DOHH2 (cell line): Measurements from ENCODE around the gene GGA1.

Experiments
- H3F3A ChIP-seq: fragments of 200-600 bp; sonication (generic), shearing (Covaris generic); 2 replicates; pipeline ENCODE4 v1.6.0; 2016; ENCODE audit warnings: antibody characterized with exemption, mild to moderate bottlenecking; ENCODE audit not compliant: control insufficient read depth, insufficient read depth
- H3K27ac ChIP-seq: fragments of 200-600 bp; sonication (generic); 2 replicates; pipeline ENCODE4 v1.5.1; 2014; ENCODE audit warnings: low read depth, mild to moderate bottlenecking, low read length, moderate library complexity
- H3K27me3 ChIP-seq: fragments of 200-600 bp; sonication (generic); 2 replicates; pipeline ENCODE4 v1.6.1; 2014; ENCODE audit warnings: mild to moderate bottlenecking, low read length, mixed read lengths; ENCODE audit not compliant: control insufficient read depth
- H3K36me3 ChIP-seq: fragments of 200-600 bp; sonication (generic); 2 replicates; pipeline ENCODE4 v1.6.1; 2014; ENCODE audit warnings: mild to moderate bottlenecking, low read length, moderate library complexity, mixed read lengths; ENCODE audit not compliant: control insufficient read depth
- H3K4me1 ChIP-seq: fragments of 200-600 bp; sonication (generic); 2 replicates; pipeline ENCODE4 v1.6.1; 2014; ENCODE audit warnings: mild to moderate bottlenecking, low read length, mixed read lengths; ENCODE audit not compliant: control insufficient read depth
- H3K4me2 ChIP-seq: fragments of 200-600 bp; sonication (generic); 2 replicates; pipeline ENCODE4 v1.6.0; 2014; ENCODE audit warnings: mild to moderate bottlenecking, low read length, moderate library complexity
- H3K4me3 ChIP-seq: fragments of 200-600 bp; sonication (generic); 2 replicates; pipeline ENCODE4 v1.5.1; 2014; ENCODE audit warnings: mild to moderate bottlenecking, low read length, mixed read lengths
- H3K79me2 ChIP-seq: fragments of 200-600 bp; sonication (generic); 2 replicates; pipeline ENCODE4 v1.6.1; 2014; ENCODE audit warnings: mild to moderate bottlenecking, low read length, mixed read lengths; ENCODE audit not compliant: control insufficient read depth
- H3K9me2 ChIP-seq: fragments of 200-600 bp; sonication (generic); replicated peaks from 2 replicates; pipeline ENCODE4 v1.6.1; 2014; ENCODE audit warnings: mild to moderate bottlenecking, low read length, mixed read lengths; ENCODE audit not compliant: control insufficient read depth
- H3K9me3 ChIP-seq: fragments of 200-600 bp; sonication (generic); 2 replicates; pipeline ENCODE4 v1.6.1; 2014; ENCODE audit warnings: antibody characterized with exemption, low read length, mixed read lengths; ENCODE audit not compliant: control insufficient read depth, insufficient read depth
- H4K20me1 ChIP-seq: fragments of 200-600 bp; sonication (generic); 2 replicates; pipeline ENCODE4 v1.6.0; 2014; ENCODE audit warnings: low read depth, mild to moderate bottlenecking, antibody characterized with exemption, low read length, moderate library complexity; ENCODE audit not compliant: control insufficient read depth, insufficient read depth
- CTCF ChIP-seq: fragments of 200-600 bp; sonication (generic); IDR thresholded peaks from one replicate; pipeline ENCODE4 v1.5.1; 2014; ENCODE audit warnings: antibody characterized with exemption, mild to moderate bottlenecking, low read depth, low read length; ENCODE audit not compliant: poor library complexity, severe bottlenecking
- EZH2phosphoT487 ChIP-seq: fragments of 200-600 bp; sonication (generic); IDR thresholded peaks from 2 replicates; pipeline ENCODE4 v1.6.1; 2017; ENCODE audit warnings: borderline replicate concordance, mild to moderate bottlenecking, antibody characterized with exemption, low read length, moderate library complexity, mixed read lengths

GGA1 gene

GRCh38 chr22:37661160-37661924, 52.7 kb downstream of the GGA1 start:
- peaks cover 9% of the 10 kb centered on the region for H3F3A ChIP-seq
- peak overlapping the region; percentile 90 for H3K4me3 ChIP-seq
- H3K9me2 ChIP-seq = no peaks in the 10 kb centered on the region
- TF ChIP-seq CTCF (peak; percentile 65), EZH2phosphoT487 (no peak)
- peaks cover 40% of the 10 kb centered on the region for H3K4me1 ChIP-seq
- H3K36me3 ChIP-seq = peaks cover 56% of the 10 kb centered on the region
- peak overlapping the region; percentile 81 for H3K4me2 ChIP-seq
- H3K79me2 ChIP-seq = peaks cover 81% of the 10 kb centered on the region
- H3K27me3 ChIP-seq = no peaks in the 10 kb centered on the region
- H3K27ac ChIP-seq = peak overlapping the region; percentile 55
- peaks cover 39% of the 10 kb centered on the region for H4K20me1 ChIP-seq
- no peaks in the 10 kb centered on the region for H3K9me3 ChIP-seq

- Histone ChIP-seq H3K27ac (peak overlapping the region; percentile 55), H3K4me2 (peak overlapping the region; percentile 81; the same call in 1 of the 2 replicates), H3K4me3 (0 out of 2 replicates have a peak overlapping the region, but pooled peaks have one; percentile 16), H3K27me3 (no peaks in the 10 kb centered on the region), H3K79me2 (peaks cover 87% of the 10 kb centered on the region), H3K9me3 (no peaks in the 10 kb centered on the region), H3F3A (peaks cover 9% of the 10 kb centered on the region), H4K20me1 (peaks cover 39% of the 10 kb centered on the region), H3K36me3 (peaks cover 62% of the 10 kb centered on the region), H3K9me2 (no peaks in the 10 kb centered on the region), H3K4me1 (peaks cover 40% of the 10 kb centered on the region)
- TF ChIP-seq EZH2phosphoT487 = no peak
- no peak for TF ChIP-seq CTCF
Observed at GRCh38 chr22:37662039-37662438, 53.4 kb downstream of the GGA1 start.

- no peak overlapping the region for H3K27ac ChIP-seq
- no peaks in the 10 kb centered on the region for H3K9me3 ChIP-seq
- peaks cover 91% of the 10 kb centered on the region for H3K79me2 ChIP-seq
- peaks cover 39% of the 10 kb centered on the region for H4K20me1 ChIP-seq
- no peaks in the 10 kb centered on the region for H3K9me2 ChIP-seq
- peaks cover 31% of the 10 kb centered on the region for H3K4me1 ChIP-seq
- H3K4me3 ChIP-seq = no peak overlapping the region
- 0 out of 2 replicates have a peak, but pooled peaks cover 4% of the 10 kb centered on the region for H3F3A ChIP-seq
- H3K27me3 ChIP-seq = no peaks in the 10 kb centered on the region
- peaks cover 68% of the 10 kb centered on the region for H3K36me3 ChIP-seq
- no peak overlapping the region for H3K4me2 ChIP-seq
- TF ChIP-seq EZH2phosphoT487 (no peak), CTCF (no peak)
Observed at GRCh38 chr22:37663521-37664140, 55.0 kb downstream of the GGA1 start.
